DND-41 (cell line): Measurements from ENCODE around the gene SLC4A11.

ENCODE experiments used
- ATAC-seq: fragments of 200-7000 bp; cut with Tn5 transposase; 3 replicates; pipeline ENCODE4 v1.9.1; 2021; ENCODE audit warnings: low read depth; ENCODE audit not compliant: insufficient read depth
- DNase-seq: peaks from one replicate; pipeline ENCODE4 v3.0.0-alpha.2; 2020
- H2AFZ ChIP-seq: 2 replicates; pipeline ENCODE4 v1.6.0; 2012; ENCODE audit warnings: low read depth, low read length
- H3K27ac ChIP-seq: 2 replicates; pipeline ENCODE4 v1.5.1; 2012; ENCODE audit warnings: low read length, inconsistent platforms
- H3K27me3 ChIP-seq: fragments of 200-600 bp; sonication (generic); 2 replicates; pipeline ENCODE4 v1.6.0; 2012; ENCODE audit warnings: low read length, mild to moderate bottlenecking, inconsistent platforms; ENCODE audit not compliant: insufficient read depth, poor library complexity
- H3K36me3 ChIP-seq: 2 replicates; pipeline ENCODE4 v1.5.1; 2012; ENCODE audit warnings: low read length, inconsistent platforms; ENCODE audit not compliant: insufficient read depth
- H3K4me1 ChIP-seq: 2 replicates; pipeline ENCODE4 v1.5.1; 2012; ENCODE audit warnings: mild to moderate bottlenecking, low read length; ENCODE audit not compliant: insufficient read depth
- H3K4me2 ChIP-seq: 2 replicates; pipeline ENCODE4 v1.6.0; 2012; ENCODE audit warnings: mild to moderate bottlenecking, moderate library complexity, low read length, inconsistent platforms; ENCODE audit not compliant: insufficient read depth
- H3K4me3 ChIP-seq, 2 experiments: fragments of 200-600 bp in 1 of 2; shearing (Covaris generic) in 1 of 2; 2 replicates each; pipeline ENCODE4 v1.5.1; 2012 to 2016; ENCODE audit warnings: inconsistent platforms in 2 of 2, low read length in 2 of 2, mild to moderate bottlenecking in 2 of 2, low read depth in 1 of 2, moderate library complexity in 1 of 2
- H3K79me2 ChIP-seq: 2 replicates; pipeline ENCODE4 v1.6.0; 2012; ENCODE audit warnings: low read length, inconsistent platforms; ENCODE audit not compliant: insufficient read depth
- H3K9ac ChIP-seq: 2 replicates; pipeline ENCODE4 v1.6.0; 2012; ENCODE audit warnings: low read depth, mild to moderate bottlenecking, inconsistent platforms, low read length, moderate library complexity
- H3K9me3 ChIP-seq: 2 replicates; pipeline ENCODE4 v1.5.1; 2012; ENCODE audit warnings: low read length, moderate library complexity, mild to moderate bottlenecking, inconsistent platforms; ENCODE audit not compliant: insufficient read depth, severe bottlenecking
- H4K20me1 ChIP-seq: 2 replicates; pipeline ENCODE4 v1.6.0; 2012; ENCODE audit warnings: low read length; ENCODE audit not compliant: insufficient read depth
- CTCF ChIP-seq: IDR thresholded peaks from 2 replicates; pipeline ENCODE4 v1.5.1; 2012; ENCODE audit warnings: borderline replicate concordance, low read length, moderate library complexity, mild to moderate bottlenecking; ENCODE audit not compliant: poor library complexity, severe bottlenecking; ENCODE audit errors: extremely low read depth
- EZH2 ChIP-seq: IDR thresholded peaks from 3 replicates; pipeline ENCODE4 v1.6.1; 2012; ENCODE audit warnings: borderline replicate concordance, low read depth, mild to moderate bottlenecking, moderate library complexity, low read length, inconsistent platforms; ENCODE audit not compliant: severe bottlenecking

The SLC4A11 gene

GRCh38 chr20:3223651-3223993 lies 15.4 kb downstream of the SLC4A11 start:
- H3K27ac ChIP-seq: no peak overlapping the region
- H3K9me3 ChIP-seq: no peaks in the 10 kb centered on the region
- no peak for TF ChIP-seq CTCF
- TF ChIP-seq EZH2: no peak
- no peaks in the 10 kb centered on the region for H4K20me1 ChIP-seq
- H3K36me3 ChIP-seq: peaks cover 51% of the 10 kb centered on the region
- no peak overlapping the region for H3K9ac ChIP-seq
- H3K79me2 ChIP-seq: no peaks in the 10 kb centered on the region
- H3K27me3 ChIP-seq: no peaks in the 10 kb centered on the region
- DNase-seq (no peak), ATAC-seq (no peak)
- no peak overlapping the region for H2AFZ ChIP-seq
- H3K4me1 ChIP-seq: no peaks in the 10 kb centered on the region
- no peak overlapping the region for H3K4me2 ChIP-seq
- H3K4me3 ChIP-seq: no peak overlapping the region

GRCh38 chr20:3222635-3223600 lies 16.1 kb downstream of the SLC4A11 start:
- Histone ChIP-seq H4K20me1 (no peaks in the 10 kb centered on the region), H3K36me3 (peaks cover 57% of the 10 kb centered on the region), H3K9ac (no peak overlapping the region), H3K4me1 (no peaks in the 10 kb centered on the region), H2AFZ (no peak overlapping the region), H3K9me3 (no peaks in the 10 kb centered on the region), H3K27me3 (no peaks in the 10 kb centered on the region), H3K4me3 (no peak overlapping the region), H3K79me2 (no peaks in the 10 kb centered on the region), H3K27ac (no peak overlapping the region), H3K4me2 (no peak overlapping the region)
- 0 out of 3 replicates have a peak, but pooled peaks have one; percentile 7 for ATAC-seq
- DNase-seq: no peak
- TF ChIP-seq CTCF: no peak
- no peak for TF ChIP-seq EZH2

- ATAC-seq: no peak
- Histone ChIP-seq H3K9me3 (no peaks in the 10 kb centered on the region), H3K9ac (no peak overlapping the region), H4K20me1 (no peaks in the 10 kb centered on the region), H2AFZ (no peak overlapping the region), H3K36me3 (peaks cover 66% of the 10 kb centered on the region), H3K4me3 (no peak overlapping the region), H3K27ac (no peak overlapping the region), H3K4me1 (no peaks in the 10 kb centered on the region), H3K4me2 (no peak overlapping the region), H3K27me3 (no peaks in the 10 kb centered on the region), H3K79me2 (no peaks in the 10 kb centered on the region)
- TF ChIP-seq CTCF (no peak), EZH2 (no peak)
- no peak for DNase-seq
Observed at GRCh38 chr20:3221398-3222226, 17.4 kb downstream of the SLC4A11 start.
